HepG2 (cell line): ENCODE measurements around the gene XRN1. TPM values are rescaled to one million over a fixed set of nuclear protein-coding genes. Genes with fewer than 3 reads are reported as not detected.
A peak's percentile ranks its signal among the peaks of the same experiment; 100 is the strongest.

ENCODE experiments used
- CEBPB ChIP-seq: IDR thresholded peaks from 2 replicates; pipeline ENCODE4 v1.6.1; 2011; ENCODE audit warnings: low read depth, low read length, improper control_type of control experiment, borderline replicate concordance
- CEBPG ChIP-seq: IDR thresholded peaks from 2 replicates; pipeline ENCODE4 v1.6.1; 2016
- HNF4A ChIP-seq: sonication (generic); formaldehyde crosslinking; IDR thresholded peaks from 2 replicates; pipeline ENCODE4 v1.4.0; 2020; ENCODE audit warnings: missing genetic modification reagents
- MZF1 ChIP-seq: sonication (generic); formaldehyde crosslinking; IDR thresholded peaks from 2 replicates; pipeline ENCODE4 v1.8.1; 2023; ENCODE audit warnings: mild to moderate bottlenecking, missing genetic modification reagents, borderline replicate concordance
- NFYB ChIP-seq: sonication (generic); formaldehyde crosslinking; IDR thresholded peaks from 2 replicates; pipeline ENCODE4 v1.4.0; 2020; ENCODE audit warnings: missing genetic modification reagents
- PAX8 ChIP-seq: sonication (generic); formaldehyde crosslinking; IDR thresholded peaks from 2 replicates; pipeline ENCODE4 v1.8.0; 2022; ENCODE audit warnings: mild to moderate bottlenecking, missing genetic modification reagents, borderline replicate concordance
- TEAD3 ChIP-seq: optimal IDR thresholded peaks from 2 replicates; pipeline ENCODE3; 2016; ENCODE audit warnings: borderline replicate concordance
- TGIF2 ChIP-seq: IDR thresholded peaks from 2 replicates; pipeline ENCODE4 v1.6.1; 2016; ENCODE audit warnings: control low read depth, missing compliant biosample characterization
- ZFP1 ChIP-seq: IDR thresholded peaks from 2 replicates; pipeline ENCODE4 v1.6.1; 2016
- ZNF101 ChIP-seq: sonication (generic); formaldehyde crosslinking; IDR thresholded peaks from 2 replicates; pipeline ENCODE4 v1.4.0; 2020; ENCODE audit warnings: mild to moderate bottlenecking, low read depth, missing genetic modification reagents, borderline replicate concordance
- ZNF609 ChIP-seq: sonication (generic); formaldehyde crosslinking; IDR thresholded peaks from 2 replicates; pipeline ENCODE4 v1.4.0; 2020; ENCODE audit warnings: mild to moderate bottlenecking, missing genetic modification reagents, borderline replicate concordance
- ZNF629 ChIP-seq: sonication (generic); formaldehyde crosslinking; conservative IDR thresholded peaks from 2 replicates; pipeline ENCODE4 v1.5.0; 2020; ENCODE audit warnings: missing genetic modification reagents
- ZNF770 ChIP-seq: sonication (generic); formaldehyde crosslinking; IDR thresholded peaks from 2 replicates; pipeline ENCODE4 v1.5.0; 2020; ENCODE audit warnings: mild to moderate bottlenecking, missing genetic modification reagents
- polyA plus RNA-seq, 8 experiments: library from polyadenylated mRNA; depleted of rRNA in 3 of 8; stranded (reverse) in 7 of 8; unstranded in 1 of 8; fragments of >200 nt; fragmentation: Illumina TruSeq in 4 of 8; extraction: Trizol in 4 of 8; gene quantifications; 2 replicates each; pipeline versions ENCODE4 v1.2.1 to v1.2.3, GENCODE V29; 2011 to 2016; ENCODE audit warnings: low read depth in 4 of 8, missing spikeins in 1 of 8, mixed read lengths in 1 of 8; ENCODE audit not compliant: insufficient read depth in 1 of 8
- total RNA-seq, 5 experiments: library from RNA; depleted of rRNA; stranded (reverse); fragments of >200 nt; fragmentation: Illumina TruSeq; extraction: Trizol; gene quantifications; 2 replicates each; pipeline ENCODE4 v1.2.3, GENCODE V29; 2016; ENCODE audit warnings: low read depth in 1 of 5

Gene XRN1
- total and polyA plus RNA-seq, 2 of the 13 experiments (the other 11 are each of a cell fraction or from before 2014, with no cell fraction given): 13.2 to 13.3 TPM

GRCh38 chr3:142489572-142490323, 41.9 kb upstream of the XRN1 start (continued):
- no peak for TF ChIP-seq PAX8 (CRISPR knock-in tag)
- TF ChIP-seq TGIF2 (CRISPR knock-in tag): no peak
- TF ChIP-seq TEAD3 (CRISPR knock-in tag): peak; percentile 77
- no peak for TF ChIP-seq NFYB (CRISPR knock-in tag)
- peak; percentile 33; the same call in 1 of the 2 replicates for TF ChIP-seq HNF4A (CRISPR knock-in tag)
- peak; percentile 51; the same call in 1 of the 2 replicates for TF ChIP-seq CEBPG (CRISPR knock-in tag)
- no peak for TF ChIP-seq ZNF629
- TF ChIP-seq ZNF101 (CRISPR knock-in tag): no peak
- peak; percentile 62; the same call in 1 of the 2 replicates for TF ChIP-seq CEBPB
- no peak for TF ChIP-seq ZFP1 (CRISPR knock-in tag)
- peak; percentile 92 for TF ChIP-seq ZNF770 (CRISPR knock-in tag)
- no peak for TF ChIP-seq ZNF609
- no peak for TF ChIP-seq MZF1 (CRISPR knock-in tag)
